Measurements from ENCODE around the gene SCN2A. TPM values are rescaled to one million over a fixed set of nuclear protein-coding genes. Genes with fewer than 3 reads are reported as not detected.
"Not testable (repeated sequence)": the region's sequence is repeated elsewhere in the genome, so short reads cannot be mapped to it uniquely, and the experiment has no call there.

The SCN2A gene
- total RNA-seq, 1 donor from 2014 or later, result not detected

DNA sequence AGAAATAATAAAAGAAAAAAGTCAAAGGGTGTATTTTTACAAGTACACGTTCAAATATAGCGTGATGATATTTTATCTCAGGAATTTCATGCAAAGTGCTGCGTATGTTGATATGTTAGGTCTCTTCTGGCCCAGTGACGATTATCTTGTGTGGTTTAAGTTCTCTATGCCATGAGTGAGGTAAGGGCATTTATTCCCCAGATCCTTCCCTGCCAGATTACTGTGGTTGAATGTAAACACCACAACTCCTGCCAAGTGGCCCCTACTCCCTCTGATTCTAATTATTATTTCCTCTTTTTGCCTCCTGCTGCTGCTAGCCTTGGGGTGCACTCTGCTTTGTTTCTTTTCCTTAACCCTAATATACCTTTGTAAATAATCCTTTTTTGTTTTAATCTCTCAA is 12.2 kb downstream of the SCN2A start:
- no peak for DNase-seq (ENCODE audit: low read depth, low spot score)

DNA sequence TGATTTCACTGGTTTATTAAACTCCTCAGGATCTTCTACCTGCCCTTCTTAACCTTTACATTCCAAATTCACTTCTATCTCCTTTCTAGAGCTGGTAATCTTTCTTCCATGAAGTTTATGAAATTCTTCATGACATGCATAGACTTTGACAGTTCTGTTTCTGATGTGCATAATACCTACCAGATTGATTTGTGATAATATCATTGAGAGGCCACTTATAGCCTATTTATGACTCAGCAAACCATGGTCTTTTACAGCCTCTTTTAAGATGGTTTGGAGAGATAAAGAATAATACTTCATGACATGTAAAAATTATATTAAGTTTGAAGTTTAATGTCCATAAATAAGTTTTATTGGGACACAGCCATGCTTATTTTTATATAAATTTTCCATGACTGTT is 14.0 kb downstream of the SCN2A start:
- DNase-seq (ENCODE audit: low read depth, low spot score), result no peak

DNA sequence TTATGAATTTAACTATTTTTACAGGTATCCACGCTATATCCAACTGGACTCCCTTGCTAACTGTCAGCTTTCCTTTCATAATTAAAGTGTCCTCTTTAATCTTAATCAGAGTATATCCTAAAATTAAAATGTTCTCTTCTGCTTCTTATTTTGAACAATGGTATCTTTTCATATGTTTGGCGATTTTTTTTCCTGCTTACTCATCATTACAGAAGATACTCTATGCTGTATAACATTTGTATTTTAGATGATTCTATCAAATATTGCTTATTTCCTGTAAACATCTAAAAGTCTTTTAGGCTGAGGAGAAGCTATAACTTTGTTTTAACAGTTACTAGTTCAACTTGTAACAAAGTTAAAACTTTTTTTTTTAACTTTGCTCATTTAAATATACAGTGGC is 17.4 kb downstream of the SCN2A start:
- DNase-seq (ENCODE audit: low read depth, low spot score), result no peak

DNA sequence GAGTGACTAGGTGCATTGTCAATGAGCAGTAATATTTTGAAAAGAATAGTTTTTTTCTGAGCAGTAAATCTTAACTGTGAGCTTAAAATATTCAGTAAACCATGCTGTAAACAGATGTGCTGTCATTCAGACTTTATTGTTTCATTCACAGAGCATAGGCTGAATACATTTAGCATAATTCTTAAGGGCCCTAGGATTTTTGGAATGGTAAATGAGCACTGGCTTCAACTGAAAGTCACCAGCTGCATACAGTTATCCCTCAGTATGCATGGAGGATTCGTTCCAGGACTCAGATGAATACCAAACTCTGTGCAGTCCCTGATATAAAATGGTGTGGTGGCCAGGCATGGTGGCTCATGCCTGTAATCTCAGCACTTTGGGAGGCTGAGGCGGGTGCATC is 21.1 kb downstream of the SCN2A start:
- DNase-seq (ENCODE audit: low read depth, low spot score), result not testable (repeated sequence)

DNA sequence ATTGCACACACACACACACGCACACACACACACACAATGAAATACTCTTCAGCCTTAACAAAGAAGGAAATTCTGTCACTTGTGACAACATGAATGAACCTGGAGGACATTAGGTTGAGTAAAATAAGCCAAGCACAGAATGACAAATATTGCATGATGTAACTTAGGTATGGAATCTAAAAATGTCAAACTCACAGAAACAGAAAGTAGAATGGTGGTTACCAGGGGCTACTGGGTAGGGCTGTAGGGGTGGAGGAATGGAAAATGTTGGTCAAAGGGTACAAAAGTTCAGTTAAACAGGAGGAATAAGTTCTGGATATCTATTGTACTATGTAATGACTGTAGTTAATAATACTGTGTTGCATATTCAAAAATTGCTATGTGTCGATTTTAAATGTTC is 29.5 kb downstream of the SCN2A start:
- DNase-seq (ENCODE audit: low read depth, low spot score), result no peak

DNA sequence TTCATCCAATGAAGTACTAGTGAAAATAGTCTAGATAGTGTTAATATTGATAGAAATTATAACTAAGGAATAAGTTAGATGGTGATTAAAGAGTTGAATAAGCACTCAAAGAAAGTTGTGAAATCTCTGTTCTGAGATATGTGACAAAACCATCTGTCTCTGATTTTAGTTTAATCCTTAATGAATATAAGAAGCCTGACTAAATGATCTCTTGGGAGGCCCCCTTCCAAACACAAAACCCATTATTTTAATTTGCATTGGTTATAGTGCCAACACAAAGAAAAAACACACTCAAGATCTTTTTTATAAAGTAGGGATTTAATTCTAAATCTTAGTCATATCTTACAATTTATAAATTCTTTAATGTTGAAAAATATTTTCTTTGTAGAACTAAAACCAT is 34.0 kb downstream of the SCN2A start:
- no peak for DNase-seq (ENCODE audit: low read depth, low spot score)

DNA sequence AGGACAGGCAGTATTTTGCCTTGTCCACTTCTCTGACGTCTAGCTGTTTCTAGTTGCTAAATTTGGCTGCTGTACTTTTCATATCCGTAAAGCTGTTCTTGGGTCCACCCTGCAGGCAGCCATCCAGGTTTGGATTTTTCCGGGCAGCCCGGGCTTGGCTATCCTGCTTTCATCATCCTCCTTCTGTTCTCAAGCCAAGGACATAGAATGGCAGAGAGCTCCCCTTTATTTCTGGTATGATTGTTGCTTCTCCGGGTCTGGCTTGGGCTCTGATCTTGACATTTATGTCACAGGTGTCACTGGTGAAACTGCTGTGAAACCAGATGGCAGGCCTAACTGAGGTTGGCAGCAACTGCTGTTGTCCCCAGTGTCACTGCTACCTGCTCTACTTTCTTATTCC is 35.5 kb downstream of the SCN2A start:
- no peak for DNase-seq (ENCODE audit: low read depth, low spot score)

DNA sequence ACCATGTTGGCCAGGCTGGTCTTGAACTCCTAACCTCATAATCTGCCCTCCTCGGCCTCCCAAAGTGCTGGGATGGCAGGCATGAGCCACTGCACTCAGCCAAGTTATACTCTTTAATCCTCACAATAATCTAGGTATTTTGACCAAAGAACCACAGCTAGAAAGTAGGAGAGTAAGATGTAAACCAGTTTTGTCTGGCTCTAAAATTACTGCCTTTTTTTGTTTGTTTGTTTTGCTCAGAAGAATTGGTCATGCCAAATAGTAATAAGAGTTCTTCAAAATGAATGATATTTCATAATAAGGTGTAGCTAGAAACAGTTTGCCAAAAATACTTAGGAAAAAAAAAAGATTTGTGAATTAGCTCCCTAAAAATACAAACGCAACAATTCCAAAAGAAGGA is 36.7 kb downstream of the SCN2A start:
- DNase-seq (ENCODE audit: low read depth, low spot score), result no peak

DNA sequence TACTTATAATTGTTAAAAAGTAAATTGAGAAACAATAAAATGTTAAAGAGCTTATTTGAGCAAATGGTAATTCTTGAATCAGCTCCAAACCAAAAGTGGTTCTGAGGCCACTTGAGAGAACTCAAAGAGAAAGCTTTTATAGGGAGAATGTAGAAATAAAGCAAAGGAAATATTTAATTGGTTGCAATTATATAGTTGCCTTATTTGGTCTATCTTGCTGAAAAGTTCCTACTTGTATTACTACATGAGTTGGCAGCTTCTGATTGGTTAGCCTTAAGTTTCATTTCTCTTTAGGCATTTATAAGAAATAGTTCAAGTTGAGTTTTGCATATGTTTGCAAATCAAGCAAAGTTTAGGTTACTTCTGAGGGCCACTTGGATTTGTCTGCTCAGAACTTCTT is 38.1 kb downstream of the SCN2A start:
- DNase-seq (ENCODE audit: low read depth, low spot score), result no peak

DNA sequence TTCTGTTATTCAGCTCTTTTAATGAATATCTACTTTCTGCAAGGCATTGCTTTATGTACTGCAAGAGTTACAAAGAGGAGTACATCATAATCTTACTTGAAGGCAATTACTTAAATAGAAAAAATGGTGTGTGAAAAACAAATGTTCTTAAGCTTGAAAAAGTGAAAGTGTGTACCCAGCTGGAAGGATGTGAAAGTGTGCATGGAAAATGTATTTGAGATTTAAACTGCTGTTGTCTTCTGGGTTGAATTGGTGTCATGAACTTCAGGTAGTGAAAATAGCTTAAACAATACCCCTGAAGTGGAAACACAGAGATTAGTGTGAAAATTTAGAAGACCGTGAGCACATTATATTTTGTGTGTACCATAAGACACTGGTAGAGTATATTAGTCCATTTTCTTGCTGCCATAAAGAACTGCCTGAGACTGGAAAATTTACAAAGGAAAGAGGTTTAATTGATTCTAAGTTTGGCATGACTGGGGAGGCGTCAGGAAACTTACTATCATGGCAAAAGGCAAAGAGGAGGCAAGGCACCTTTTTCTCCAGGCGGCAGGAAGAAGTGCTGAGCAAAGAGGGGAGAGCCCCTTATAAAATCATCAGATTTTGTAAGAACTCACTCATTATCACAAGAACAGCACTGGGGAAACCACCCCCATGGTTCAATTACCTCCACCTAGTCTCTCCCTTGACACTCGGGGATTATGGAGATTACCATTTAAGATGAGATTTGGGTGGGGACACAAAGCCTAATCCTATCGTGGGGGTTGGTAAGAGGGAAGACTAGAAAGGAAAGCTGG is 38.8 kb downstream of the SCN2A start:
- no peak for DNase-seq (ENCODE audit: low read depth, low spot score)

DNA sequence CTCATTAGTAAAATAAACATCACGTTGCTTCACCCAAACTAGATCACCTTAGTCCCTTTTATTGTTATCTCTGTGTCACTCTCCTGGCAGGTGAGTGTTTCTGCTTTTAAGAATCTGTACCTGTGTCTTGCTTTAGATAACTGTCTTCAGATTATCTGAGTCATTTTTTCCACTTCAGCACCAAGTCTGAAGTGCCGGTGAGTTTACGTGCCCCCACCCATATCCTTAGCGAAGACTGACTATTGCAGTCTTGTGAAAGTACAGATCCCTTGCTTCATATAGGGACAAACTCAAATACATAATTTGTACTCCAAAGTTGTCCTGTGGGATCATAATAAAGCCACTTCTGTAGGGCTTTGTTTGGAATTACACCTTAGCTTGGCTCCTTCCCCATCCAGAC is 41.1 kb downstream of the SCN2A start:
- DNase-seq (ENCODE audit: low read depth, low spot score), result no peak

DNA sequence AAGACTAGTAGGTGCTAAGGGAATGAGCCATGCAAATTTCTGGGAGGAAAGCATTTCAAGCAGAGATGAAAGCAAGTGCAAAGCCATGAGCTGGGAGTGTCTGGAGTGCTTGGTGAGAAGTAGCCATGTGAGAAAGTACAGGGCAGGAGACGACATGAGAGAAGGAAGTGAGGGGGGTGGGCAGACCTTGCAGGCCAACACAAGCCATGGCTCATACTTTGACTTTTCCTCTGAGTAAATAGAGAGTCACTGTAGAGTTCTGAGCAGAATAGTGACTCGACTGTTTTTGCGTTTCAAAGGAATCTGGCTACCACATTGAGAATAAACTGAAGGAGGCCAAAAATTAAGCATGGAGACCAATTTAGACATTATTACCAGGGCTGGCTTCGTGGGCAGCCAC is 42.2 kb downstream of the SCN2A start:
- DNase-seq (ENCODE audit: low read depth, low spot score), result no peak

DNA sequence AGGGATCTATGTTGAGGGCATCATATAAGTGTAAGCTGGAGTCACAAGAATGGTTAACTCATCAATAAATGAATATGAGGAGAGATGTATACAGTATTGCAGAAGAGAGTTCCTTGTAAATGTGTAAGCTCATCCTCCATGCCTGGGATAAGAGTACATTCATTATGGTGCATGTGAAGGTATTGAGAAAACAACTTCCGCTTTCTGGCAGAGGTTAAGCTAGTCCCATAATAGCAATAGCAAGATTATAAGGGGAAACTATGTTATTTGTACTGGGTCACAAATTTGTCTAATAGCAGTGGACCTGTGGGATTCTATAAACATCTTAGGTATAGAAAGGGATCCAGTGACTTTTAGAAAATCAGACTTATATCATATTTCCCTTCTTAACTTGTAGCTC is 44.1 kb downstream of the SCN2A start:
- DNase-seq (ENCODE audit: low read depth, low spot score), result no peak

DNA sequence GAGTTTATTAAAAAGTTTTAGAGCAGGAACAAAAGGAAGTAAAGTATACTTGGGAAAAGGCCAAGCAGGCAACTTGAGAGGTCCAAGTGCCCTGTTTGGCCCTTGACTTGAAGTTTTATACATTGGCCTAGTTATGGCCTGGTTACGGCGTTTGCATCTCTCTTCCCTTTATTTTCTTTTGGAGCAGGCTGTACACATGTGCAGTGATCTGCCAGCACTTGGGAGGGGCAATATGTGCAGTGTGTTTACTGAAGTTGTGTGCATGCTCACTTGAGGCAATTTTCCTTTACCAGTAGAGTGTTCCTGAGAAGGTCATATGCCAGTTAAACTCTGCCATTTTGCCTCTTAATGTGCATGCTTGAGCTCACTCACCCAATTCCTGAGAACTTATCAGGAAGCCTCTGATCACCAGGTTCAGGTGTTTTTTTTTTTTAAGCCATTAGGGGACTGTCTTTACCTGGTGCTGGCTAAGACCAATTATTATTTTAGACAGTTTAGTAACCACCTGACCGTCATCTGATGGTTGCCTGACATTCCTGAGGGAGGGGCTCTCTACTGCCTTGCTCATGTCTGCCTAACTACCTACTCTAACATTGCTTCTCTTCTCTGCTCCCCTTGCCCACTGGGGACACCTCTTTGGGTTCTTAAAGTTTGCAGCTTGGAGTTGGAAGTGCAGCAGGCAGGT is 48.0 kb downstream of the SCN2A start:
- no peak for DNase-seq (ENCODE audit: low read depth, low spot score)

DNA sequence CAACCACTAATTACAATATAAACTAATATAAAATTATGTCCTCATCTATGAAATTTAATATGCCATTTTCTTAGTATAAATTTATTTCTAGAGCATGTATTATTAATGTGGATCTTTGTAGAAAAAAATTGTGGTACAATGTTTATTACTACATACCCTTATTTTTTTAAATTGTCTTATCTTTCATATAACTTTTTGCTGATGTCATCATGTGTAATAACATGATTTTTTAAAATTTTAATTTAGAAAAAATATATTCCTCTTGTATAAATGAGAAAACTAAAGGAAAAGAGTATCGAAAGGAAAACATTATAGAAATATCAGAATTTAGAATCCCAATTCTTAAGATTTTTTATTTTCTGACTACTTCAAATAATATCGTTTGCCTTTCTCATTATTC is 49.9 kb downstream of the SCN2A start:
- DNase-seq (ENCODE audit: low read depth, low spot score), result no peak

DNA sequence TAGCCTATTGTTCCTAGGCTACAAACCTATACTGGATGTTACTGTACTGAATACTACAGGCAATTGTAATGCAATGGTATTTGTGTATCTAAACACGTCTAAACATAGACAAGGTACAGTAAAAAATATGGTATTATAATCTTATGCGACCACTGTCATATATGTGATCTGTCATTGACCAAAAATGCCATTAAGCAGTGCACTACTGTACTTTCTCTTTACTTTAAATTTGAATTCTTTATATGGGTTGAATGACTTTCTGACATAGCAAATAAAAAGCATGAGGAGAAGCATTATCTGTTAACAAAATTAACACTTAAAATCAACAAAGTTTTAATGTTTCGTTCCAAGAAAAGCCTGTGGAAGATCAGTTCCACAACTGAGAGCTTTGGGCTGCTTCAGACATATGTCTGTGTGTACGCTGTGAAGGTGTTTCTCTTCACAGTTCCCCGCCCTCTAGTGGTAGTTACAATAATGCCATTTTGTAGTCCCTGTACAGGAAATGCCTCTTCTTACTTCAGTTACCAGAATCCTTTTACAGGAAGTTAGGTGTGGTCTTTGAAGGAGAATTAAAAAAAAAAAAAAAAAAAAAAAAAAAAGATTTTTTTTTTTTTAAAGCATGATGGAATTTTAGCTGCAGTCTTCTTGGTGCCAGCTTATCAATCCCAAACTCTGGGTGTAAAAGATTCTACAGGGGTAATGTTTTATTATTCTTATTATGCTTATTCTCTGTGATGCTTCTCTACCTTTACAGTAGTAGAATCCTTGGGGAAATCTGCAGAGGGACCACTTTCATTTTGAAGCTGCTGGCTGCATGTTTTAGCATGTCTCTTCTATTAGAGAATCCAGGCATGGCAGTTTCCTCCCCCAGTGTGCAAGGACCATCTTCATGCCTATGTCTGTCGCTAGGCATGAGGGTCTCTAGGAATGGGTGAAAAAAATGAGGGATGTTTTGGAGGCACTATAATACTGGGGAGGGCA is 54.5 kb downstream of the SCN2A start:
- peak; percentile 29 for DNase-seq (ENCODE audit: low read depth, low spot score)

DNA sequence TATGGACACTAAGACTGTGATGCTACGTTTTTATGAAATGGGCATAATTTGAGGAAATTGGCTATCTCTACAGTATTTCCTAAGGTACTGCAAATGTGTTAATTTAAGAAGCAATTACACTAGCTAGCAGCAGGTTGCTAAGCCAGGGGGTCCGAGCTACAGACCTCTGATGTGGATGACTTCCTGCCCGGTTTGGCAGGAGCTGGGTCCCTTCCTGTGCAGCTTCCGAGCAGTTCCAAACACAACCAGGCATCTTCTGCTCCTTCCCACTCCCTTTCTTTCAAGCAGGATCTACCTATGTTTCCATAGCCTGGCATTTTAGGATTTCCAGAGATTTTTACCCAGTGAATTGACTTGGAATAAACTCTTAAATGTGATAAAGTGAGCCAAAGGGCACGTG is 55.7 kb downstream of the SCN2A start:
- DNase-seq (ENCODE audit: low read depth, low spot score), result no peak

DNA sequence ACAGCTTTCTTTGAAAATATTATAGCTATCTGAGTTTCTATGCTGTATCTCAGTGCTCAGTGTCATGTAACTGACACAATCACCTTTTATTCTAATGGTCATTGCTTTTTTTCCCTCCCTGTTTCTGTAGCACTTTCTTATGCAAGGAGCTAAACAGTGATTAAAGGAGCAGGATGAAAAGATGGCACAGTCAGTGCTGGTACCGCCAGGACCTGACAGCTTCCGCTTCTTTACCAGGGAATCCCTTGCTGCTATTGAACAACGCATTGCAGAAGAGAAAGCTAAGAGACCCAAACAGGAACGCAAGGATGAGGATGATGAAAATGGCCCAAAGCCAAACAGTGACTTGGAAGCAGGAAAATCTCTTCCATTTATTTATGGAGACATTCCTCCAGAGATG is 56.4 kb downstream of the SCN2A start:
- no peak for DNase-seq (ENCODE audit: low read depth, low spot score)

DNA sequence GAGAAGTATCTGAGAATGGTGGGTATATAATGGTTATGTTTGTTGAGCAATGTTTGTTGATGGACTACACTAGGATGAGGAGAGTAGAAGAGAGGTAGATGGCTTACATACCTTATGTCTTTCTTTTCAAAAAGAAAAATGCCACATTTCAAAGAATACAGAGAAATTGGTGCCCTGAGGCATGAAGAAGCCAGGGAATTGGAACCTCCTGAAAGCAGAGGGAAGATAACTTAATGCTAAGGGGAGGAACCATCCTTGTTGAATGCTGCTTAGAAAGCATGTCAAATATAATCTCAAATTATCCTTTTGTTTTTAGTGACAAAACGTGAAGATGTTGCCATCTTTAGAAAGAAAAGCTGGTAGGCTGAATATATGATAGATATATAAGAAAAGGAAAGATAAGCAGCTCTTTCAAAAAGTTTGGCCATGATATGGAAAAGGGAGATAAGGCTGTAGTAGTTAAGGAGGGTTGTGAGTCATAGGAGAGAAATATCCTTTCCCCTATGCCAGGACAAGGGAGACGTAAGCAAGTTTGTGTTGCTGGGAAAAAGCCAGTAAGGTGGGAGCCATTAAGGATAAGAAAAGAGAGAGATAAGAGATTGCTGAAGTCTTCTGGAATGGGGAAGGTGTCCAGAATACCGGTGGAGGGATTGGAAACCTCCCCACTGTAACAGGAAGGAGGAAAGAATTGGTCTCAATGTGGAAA is 66.3 kb downstream of the SCN2A start:
- DNase-seq (ENCODE audit: low read depth, low spot score), result no peak

DNA sequence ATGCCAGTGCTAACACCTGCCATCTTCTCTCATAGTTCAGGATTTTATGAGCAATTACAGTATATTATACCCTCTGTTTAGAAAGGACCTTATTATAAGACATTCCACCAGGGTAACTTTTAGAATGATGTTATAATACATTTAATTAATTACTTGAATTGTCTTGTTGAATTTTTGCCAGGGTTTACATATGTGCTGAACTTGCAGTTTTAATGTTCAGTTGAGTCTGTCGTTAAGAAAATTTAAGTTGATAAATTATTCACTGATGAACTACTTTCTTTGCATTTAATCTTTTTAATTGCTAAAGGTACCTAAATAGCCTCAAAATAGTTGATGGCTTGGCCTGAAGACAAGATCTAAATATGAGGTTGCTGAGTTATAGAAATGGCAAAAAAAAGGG is 68.1 kb downstream of the SCN2A start:
- DNase-seq (ENCODE audit: low read depth, low spot score), result no peak

DNA sequence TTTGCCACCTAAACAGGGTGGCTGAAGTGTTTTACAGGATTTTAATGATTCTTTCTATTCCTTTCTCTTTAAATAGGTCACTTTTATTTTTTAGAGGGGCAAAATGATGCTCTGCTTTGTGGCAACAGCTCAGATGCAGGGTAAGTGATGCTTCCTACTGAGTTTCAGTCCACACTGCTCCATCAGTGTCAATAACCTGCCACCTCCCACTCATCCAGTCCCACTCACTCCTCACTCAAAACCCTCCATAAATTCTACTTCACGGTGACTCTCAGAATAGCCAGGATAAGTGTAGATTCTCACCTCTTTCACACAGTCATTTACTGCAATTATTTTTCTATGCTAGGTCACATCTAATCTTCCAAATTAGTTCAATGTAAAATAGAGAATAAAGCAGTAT is 72.7 kb downstream of the SCN2A start:
- no peak for DNase-seq (ENCODE audit: low read depth, low spot score)
